Suppressor macrophage (primary cell): ENCODE data around the gene ST6GALNAC1.
A peak's percentile ranks its signal among the peaks of the same experiment; 100 is the strongest.

Source experiments
- DNase-seq, 4 experiments: peaks; one replicate each; pipeline ENCODE4 v3.0.0-alpha.2; 2020 to 2022

The ST6GALNAC1 gene

DNA sequence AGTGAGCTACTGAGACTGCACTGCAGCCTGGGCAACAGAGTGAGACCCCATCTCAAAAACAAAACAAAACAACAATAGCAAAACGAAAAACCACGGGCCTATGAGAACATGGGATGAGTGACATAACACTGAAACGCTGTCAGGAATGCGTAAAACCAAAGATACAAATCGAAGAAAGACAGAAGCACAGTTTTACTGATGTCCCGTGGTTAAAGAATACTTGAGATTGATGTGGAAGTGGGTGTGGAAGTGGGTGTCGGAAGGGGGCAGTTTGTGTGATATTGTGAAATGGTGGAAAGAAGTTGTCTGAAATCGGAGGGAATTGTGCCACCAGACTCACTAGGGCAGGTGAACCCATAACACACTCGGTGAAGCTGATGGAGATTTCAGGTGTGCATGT lies 67.4 kb downstream of the ST6GALNAC1 start:
- DNase-seq = peak in 1 of 4 experiments; percentile 6

DNA sequence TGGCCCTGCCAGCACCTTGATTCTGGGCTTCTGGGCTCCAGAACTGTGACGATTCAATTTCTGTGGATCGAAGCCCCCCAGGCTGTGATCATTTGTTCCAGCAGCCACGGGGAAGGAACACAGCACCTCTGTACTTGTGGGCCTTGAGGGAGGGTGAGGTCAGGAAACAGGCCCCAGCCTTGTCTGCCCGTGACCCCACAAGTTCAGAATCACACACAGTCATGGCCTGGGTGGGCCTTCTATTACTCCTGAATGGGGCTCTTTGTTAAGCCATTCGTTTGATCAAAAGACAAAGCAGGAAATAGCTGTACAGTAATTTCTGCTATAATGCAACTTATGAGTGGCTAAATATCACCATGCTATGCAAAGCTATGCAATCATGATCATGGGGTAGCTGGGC lies 68.0 kb downstream of the ST6GALNAC1 start:
- DNase-seq = no peak
